Measurements from ENCODE around the gene ZNF516.
A peak's percentile ranks its signal among the peaks of the same experiment; 100 is the strongest.

The ZNF516 gene

GRCh38 chr18:76449111-76449453 is 46.0 kb downstream of the ZNF516 start:
- Histone ChIP-seq H3K4me3 (no peak overlapping the region), H3K27ac (peak overlapping the region in 9 of 21 experiments; percentile 0 to 85 (median 37))

GRCh38 chr18:76448256-76449110 is 46.6 kb downstream of the ZNF516 start:
- peak overlapping the region in 12 of 21 experiments; percentile 0 to 85 (median 22) for H3K27ac ChIP-seq
- no peak overlapping the region for H3K4me3 ChIP-seq

GRCh38 chr18:76447258-76447890 is 47.7 kb downstream of the ZNF516 start:
- Histone ChIP-seq H3K4me3 (no peak overlapping the region), H3K27ac (peak overlapping the region in 7 of 21 experiments; percentile 1 to 64 (median 12))

- H3K27ac ChIP-seq, result peak overlapping the region in 10 of 21 experiments; percentile 1 to 72 (median 30)
- H3K4me3 ChIP-seq, result no peak overlapping the region
Observed at GRCh38 chr18:76446321-76447257, 48.5 kb downstream of the ZNF516 start.

GRCh38 chr18:76445741-76446232 is 49.3 kb downstream of the ZNF516 start:
- no peak overlapping the region for H3K4me3 ChIP-seq
- peak overlapping the region in 8 of 21 experiments; percentile 15 to 72 (median 50) for H3K27ac ChIP-seq

GRCh38 chr18:76445275-76445674 is 49.8 kb downstream of the ZNF516 start:
- Histone ChIP-seq H3K4me3 (no peak overlapping the region), H3K27ac (peak overlapping the region in 4 of 21 experiments; percentile 15 to 72 (median 55))

- Histone ChIP-seq H3K27ac (no peak overlapping the region), H3K4me3 (no peak overlapping the region)
Observed at GRCh38 chr18:76444446-76445105, 50.5 kb downstream of the ZNF516 start.

GRCh38 chr18:76443519-76444445 is 51.3 kb downstream of the ZNF516 start:
- Histone ChIP-seq H3K4me3 (no peak overlapping the region), H3K27ac (no peak overlapping the region)

GRCh38 chr18:76442413-76443171 is 52.5 kb downstream of the ZNF516 start:
- Histone ChIP-seq H3K27ac (no peak overlapping the region), H3K4me3 (no peak overlapping the region)

GRCh38 chr18:76441668-76442412 is 53.2 kb downstream of the ZNF516 start:
- Histone ChIP-seq H3K4me3 (no peak overlapping the region), H3K27ac (no peak overlapping the region)

- no peak overlapping the region for H3K4me3 ChIP-seq
- H3K27ac ChIP-seq, result no peak overlapping the region
Observed at GRCh38 chr18:76441002-76441667, 53.9 kb downstream of the ZNF516 start.

- H3K4me3 ChIP-seq, result no peak overlapping the region
Observed at GRCh38 chr18:76437910-76438309, 57.1 kb downstream of the ZNF516 start.

GRCh38 chr18:76437011-76437410 is 58.0 kb downstream of the ZNF516 start:
- Histone ChIP-seq H3K27ac (no peak overlapping the region), H3K4me3 (no peak overlapping the region)

More at GRCh38 chr18:76437910-76438309, 57.1 kb downstream of the ZNF516 start:
- no peak overlapping the region for H3K27ac ChIP-seq

- Histone ChIP-seq H3K27ac (no peak overlapping the region), H3K4me3 (no peak overlapping the region)
Observed at GRCh38 chr18:76436342-76436741, 58.7 kb downstream of the ZNF516 start.

- no peak overlapping the region for H3K27ac ChIP-seq
- no peak overlapping the region for H3K4me3 ChIP-seq
Observed at GRCh38 chr18:76435316-76435989, 59.6 kb downstream of the ZNF516 start.

- no peak overlapping the region for H3K4me3 ChIP-seq
- no peak overlapping the region for H3K27ac ChIP-seq
Observed at GRCh38 chr18:76434452-76434851, 60.6 kb downstream of the ZNF516 start.

Measured in skin epidermis (tissue), 12 donors.